Femur (tissue), 1 donor: ENCODE results near the gene GNAI3.

Experiments
- DNase-seq: peaks from one replicate; pipeline ENCODE4 v3.0.0-alpha.2; 2017

Gene GNAI3

DNA sequence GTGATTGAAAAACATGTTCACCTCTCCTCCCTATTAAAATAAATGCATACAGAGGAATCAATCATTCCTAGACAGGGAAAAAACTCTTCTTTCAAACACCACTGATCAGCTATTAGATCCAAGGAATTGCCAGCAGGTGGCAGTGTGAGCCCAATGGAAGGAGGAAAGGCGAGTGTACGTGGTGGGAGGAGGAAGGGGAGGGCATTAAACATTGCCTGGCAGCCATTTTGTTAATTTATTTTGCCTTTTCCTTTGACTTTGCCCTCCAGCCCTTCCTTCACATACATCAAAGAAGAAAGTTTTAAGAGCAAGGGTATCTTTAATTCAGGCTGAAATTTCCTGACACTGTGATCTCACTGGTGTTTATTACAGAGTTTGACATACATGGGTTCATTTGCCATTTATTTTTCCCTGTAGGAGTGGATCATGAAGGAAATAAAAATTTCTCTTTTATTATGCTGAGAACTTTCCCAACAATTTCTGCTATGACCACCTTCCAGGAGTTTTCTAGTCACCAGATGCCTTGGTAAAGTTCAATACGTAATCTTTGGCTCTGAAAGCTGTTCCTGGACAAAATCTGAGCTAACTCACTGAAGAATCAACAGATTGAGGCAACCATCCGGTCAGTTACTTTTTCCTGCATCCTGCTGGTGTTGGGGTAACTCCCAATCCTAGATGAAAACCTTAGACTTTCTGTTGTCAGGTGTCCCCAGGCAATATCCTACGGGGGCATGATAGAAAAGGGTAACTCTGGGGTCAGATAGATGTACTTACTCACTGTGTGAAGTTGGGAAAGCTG is 1.9 kb upstream of the GNAI3 start:
- DNase-seq = peak; percentile 92

DNA sequence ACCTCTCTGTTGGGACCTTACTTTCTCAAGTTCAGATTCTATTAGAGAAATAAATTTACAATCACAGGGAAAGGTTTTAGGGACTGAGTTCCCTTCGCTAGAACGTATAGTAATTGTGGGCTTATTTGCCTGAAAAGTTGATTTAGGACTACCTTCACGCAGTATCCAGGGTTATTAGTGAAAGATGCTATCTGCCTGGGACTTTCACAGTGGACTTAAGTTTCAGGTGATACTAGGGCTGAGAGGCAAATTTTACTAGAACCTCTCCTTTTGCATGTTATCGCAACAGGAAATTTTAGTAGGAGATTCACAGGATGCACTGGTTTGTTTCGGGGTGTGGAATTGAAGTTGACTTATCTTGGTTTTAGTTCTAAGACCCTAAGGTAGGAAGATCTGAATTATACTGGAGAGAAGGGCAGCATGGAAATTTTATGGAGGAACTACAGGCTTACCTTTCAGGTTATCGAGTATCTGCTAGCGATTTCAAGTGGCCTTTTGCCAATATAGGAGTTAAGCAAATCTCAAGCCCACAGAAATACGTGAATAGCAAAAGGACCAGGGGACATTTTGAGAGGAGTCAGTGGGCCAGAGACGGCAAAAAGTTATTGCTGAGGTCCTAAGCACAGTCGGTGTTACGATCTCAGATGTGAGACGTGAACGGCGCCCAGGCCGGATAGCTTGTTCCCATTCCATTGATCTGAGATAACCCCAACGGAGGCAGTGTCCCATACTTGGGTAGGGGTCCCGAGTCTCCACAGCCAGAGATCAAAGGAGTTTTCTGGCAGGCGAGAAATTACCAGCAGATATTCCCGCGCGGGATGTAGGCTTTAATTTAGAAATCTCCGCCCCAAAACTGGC is 723 bp upstream of the GNAI3 start:
- no peak for DNase-seq

DNA sequence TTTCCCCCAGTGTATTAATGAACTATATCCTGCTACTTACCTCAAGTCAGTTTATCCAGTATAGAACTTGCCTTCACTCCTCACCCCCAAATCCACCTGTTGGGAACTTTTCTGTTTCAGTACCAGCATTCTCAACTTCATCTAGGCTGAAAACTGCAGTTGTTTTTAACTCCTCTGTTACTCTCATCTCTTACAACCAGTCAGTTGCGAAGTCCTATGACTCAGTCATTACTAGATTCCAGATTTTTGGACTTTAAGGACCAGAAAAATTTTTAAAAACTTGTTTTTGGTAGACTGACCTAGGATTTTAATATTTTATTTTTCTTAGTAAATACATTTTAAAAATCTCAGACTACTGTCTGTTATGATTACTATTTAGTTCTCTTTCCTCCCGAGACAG is 8.1 kb downstream of the GNAI3 start:
- DNase-seq = no peak

DNA sequence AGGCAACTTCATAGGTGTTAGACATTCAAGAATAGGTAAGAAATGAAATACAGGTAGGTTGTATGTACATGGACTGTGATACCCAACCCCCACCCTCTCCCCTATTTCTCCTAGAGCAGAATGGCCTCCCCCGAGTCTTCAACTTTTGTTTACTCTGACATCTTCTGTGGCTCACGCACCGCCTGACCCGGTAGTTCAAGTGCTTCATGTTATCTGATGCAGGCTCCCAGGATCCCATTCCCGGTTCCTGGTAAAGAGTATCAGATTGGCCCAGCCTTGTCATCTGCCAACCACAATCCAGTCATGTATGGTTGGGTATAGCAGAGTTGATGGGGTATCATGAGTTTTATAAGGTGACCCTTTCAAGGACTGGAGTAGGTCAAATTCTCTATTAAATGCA is 9.1 kb downstream of the GNAI3 start:
- no peak for DNase-seq

DNA sequence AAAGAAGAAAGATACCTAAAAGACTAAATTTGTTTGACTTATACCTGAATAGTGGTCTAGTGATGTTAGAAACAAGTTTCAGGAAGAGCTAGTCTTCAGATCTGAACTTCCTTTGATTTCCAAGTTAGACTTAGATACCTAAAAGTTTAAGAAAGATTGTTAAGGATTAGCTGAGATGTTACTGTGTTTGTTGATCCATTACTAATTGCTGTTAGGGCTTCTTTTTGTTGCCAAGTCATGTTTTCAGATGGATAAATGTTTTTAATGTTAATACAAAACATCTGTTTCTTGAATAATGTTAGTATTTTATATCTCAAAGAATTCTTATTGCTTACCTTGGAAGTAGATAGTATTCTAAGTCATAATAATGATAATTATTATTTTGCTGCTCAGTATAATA is 11.6 kb downstream of the GNAI3 start:
- no peak for DNase-seq

DNA sequence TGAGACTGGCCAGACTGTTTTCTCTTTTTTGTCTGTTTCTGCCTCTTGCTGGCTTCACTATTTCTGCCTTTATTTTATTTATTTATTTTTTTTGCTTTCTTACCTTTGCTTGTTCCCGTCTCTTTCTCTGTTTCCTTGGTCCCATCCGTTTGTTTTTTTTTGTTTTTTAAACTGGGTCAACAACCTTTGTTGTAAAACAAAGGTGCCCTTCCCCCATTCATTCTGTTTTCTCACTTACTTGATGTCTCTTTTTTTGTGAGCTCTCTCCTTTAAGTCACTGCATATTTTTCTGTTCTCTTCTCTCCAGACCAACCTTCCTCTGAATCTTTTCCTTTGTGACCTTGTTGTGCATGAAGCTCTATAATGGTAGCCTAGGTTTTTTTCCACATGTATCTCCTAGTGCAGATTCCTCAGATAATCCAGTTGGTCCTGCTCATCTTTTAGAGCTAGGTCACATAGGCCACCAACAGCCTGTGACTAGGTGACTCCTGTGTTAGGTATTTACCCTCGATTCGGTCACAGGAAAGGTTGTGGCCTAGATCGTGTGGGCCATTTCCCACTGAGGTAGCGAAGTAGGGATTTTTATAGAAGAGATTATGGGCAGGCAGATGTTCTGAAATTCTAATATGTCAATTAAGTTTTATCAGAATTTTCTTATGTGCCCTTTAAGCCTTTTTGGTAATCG is 15.9 kb downstream of the GNAI3 start:
- no peak for DNase-seq

DNA sequence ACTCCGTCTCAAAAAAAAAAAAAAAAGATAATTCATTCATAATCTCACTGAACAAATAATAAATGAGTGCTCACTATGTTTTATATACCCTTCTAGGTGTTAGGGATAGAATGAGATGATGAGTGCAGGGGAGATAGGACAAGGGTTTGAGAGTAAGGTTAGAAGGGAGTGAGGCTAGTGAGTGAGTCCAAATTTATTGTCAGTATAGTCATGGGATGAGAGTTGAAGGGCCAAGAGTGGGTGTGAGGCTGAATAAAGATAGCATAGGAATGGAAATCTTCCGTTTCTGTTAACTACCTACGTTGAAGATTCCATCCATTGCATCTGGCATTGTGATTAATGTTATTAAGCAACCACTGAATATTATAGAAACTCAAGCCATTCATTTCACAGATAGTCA is 16.8 kb downstream of the GNAI3 start:
- no peak for DNase-seq

DNA sequence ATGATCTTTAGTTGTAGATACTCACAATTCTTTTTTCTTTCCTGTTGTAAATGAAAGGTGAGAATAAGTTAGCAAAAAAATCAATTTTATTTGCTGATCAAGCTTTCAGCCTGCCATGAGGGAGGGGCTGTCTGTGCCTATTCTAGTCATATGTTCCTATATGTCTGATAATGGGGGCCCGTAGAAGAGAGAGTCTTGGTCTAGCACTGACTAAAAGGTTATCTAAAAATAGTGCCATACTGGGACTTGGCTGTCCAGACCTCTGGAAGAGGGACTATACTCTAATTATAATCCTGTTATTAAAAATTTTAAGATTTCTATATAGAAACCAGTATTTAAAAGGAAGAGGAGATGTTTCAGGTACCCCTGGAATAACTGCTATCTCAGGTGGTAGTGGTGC is 18.6 kb downstream of the GNAI3 start:
- DNase-seq = no peak

DNA sequence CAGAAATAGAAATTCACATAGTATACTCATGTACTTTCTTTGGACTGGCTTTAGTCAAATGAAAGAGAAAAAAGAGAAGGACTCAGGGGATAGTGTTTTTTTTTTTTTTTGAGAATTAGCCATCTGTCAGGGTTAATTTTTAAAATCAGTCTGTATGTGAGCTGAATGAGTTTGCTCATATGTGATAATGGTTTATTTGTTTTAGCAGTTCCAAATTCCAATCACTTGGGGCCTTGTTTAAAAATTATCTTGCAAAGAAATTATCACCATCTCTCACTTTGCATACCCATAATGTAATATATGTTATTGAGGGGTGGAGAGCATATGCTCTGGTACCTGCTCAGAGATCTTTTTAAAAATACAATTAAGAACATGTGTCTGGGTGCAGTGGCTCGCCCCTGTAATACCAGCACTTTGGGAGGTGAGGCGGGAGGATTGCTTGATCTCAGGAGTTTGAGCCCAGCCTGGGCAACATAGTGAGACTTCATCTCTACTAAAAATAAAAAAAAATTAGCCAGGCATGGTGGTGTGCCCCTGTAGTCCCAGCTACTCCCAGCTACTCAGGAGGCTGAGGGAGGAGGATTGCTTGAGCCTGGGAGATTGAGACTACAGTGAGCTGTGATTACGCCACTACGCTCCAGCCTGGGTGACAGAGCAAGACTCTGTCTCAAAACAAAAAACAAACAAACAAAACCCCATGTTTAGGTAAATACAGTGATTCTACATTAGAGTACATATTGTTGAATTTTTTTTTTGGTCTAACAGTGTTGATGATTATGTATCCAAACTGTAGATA is 19.7 kb downstream of the GNAI3 start:
- no peak for DNase-seq

DNA sequence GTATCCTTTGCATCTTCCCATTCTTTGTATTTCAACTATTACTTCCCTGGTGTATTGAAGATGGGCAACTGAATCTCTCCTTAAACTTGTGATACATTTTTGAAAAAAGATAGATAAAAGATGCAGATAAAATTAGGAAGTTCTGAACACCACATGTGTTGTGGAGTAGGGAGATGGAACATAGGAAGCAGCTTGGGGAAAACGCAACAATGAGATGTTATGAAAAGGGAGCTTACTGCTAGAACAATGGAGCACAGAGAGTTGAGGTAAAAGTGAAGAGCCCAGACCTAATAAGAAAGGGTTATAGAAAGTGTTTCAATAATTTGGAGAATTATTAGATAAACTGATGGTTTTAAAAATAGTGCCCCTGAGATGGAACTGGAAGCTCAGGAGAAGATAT is 20.9 kb downstream of the GNAI3 start:
- no peak for DNase-seq

DNA sequence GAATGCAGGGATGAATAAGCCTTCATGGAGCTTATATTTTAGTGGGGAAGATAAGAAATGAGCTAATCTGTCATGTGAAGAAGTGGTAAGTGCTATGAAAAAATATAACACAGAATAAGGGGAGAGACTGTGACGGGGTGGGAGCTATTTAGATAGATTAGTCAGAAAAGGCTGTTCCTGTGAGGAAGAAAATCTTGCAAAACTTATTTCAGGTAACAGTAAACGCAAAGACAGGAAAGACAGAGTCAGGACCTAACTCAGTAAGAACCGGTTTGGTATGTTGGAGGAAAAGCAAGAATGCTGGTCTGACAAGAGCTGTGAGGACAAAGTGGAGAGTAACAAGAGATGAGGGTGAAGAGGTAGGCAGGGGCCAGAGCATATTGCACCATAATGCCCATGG is 22.0 kb downstream of the GNAI3 start:
- no peak for DNase-seq

DNA sequence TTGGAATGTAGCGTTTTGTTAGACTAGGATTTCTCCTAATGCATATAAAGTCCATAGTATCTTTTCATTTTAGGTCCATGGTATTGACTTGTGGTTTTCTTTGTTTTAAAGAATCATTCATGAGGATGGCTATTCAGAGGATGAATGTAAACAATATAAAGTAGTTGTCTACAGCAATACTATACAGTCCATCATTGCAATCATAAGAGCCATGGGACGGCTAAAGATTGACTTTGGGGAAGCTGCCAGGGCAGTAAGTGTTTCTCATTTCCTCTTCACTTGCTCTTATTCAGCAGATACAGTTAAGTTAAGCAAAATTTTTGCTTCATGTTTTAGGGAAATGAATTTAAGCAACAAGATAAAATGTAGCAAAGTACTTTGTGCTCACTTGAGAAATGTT is 25.4 kb downstream of the GNAI3 start:
- no peak for DNase-seq

DNA sequence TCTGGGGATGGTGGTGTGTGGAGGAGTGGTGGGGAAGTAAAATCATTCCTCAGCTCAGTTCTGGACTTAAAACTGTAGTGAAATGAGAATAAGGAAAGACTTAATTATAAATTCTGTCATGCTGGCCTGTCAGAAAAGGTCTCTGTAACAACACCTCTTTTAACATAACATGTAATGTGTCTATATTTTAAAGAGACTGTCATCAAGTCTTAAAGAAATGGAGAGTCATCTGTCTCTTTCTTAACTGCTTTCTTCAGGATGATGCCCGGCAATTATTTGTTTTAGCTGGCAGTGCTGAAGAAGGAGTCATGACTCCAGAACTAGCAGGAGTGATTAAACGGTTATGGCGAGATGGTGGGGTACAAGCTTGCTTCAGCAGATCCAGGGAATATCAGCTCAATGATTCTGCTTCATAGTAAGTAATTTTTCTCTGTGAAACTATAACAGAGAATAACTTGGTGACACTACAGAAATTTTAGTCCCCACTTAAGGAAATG is 30.6 kb downstream of the GNAI3 start:
- DNase-seq = no peak

DNA sequence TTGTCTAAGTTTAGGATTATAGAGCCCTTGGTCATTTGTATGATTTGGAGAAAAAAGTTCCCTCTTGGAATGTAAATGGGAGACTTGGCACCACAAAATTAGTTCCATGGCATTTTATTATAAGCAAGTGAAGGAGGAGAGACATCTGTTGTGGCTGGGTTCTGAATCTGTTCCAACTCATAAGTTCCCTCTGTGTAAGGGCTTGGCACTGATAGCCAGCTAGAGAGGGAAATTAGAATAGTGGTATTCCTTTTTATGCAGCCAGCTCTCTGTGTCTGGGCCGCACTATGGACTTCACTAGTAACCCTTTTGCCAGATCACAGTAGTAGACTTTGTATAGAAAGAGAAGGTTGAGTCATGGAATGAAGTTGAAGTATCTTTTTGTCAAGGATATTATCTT is 31.1 kb downstream of the GNAI3 start:
- DNase-seq = peak; percentile 29

DNA sequence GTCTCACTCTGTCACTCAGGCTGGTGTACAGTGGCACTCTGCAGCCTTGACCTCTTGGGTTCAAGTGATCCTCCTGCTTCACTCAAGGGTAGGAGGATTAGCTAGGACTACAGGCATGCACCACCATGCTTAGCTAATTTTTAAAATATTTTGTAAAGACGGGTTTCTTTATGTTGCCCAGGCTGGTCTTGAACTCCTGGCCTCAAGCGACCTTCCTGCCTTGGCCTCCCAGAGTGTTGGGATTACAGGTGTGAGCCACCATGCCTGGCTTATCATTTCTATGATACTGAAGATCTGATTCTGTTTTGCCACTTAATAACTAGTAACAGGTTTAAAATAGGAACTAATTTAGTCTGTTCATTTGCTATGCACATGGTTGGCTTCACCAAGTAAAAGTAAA is 33.6 kb downstream of the GNAI3 start:
- no peak for DNase-seq

DNA sequence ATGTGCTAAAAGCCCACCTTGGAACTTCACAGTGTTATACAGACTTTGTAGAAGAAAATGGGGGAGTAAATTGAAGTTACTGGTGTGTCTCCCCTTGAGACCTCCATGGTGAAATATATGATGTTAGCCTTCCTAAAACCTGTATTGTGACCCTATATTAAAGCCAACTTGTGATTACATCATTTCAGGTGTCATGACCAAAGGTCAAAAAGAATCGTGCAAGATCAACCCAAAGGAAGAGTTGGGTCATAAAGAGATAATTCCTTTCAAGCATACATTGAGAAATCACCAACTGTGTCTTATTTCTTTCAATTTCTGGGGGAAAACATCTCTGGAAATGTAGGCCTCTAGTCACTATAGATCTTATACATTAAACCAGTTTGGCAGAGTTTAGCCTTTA is 36.4 kb downstream of the GNAI3 start:
- no peak for DNase-seq

DNA sequence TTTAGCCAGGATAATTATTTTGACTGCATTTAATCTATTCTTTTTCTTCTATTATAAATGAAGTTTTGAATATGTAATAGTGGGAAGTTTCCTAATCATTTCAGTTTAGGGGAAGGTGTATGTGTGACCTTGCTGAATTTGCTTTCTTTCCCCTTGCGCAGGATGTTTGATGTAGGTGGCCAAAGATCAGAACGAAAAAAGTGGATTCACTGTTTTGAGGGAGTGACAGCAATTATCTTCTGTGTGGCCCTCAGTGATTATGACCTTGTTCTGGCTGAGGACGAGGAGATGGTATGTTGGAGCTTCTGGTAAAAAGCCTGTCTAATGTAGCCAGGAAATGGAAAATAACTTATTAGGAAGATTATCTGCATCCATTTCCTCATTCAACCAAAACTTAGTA is 37.6 kb downstream of the GNAI3 start:
- DNase-seq = no peak

DNA sequence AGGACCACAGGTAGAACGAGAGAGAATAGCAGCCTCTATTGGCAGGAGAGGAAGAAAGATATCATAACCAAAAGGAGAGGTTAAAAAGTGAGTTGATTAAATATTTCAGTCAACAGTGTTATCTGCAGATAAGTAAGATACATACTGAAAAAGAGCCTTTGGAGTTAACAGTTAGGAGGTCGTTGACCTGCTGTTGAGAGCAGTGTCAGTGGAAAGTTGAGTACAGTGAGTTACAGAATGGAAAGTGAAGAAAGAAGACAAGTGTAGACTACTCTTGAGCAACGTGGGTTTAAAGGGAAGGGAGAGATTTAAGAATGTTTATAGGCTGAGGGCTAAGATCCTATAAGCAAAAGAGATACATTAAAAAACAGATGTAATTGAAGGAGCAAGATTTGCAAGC is 40.8 kb downstream of the GNAI3 start:
- DNase-seq = no peak

DNA sequence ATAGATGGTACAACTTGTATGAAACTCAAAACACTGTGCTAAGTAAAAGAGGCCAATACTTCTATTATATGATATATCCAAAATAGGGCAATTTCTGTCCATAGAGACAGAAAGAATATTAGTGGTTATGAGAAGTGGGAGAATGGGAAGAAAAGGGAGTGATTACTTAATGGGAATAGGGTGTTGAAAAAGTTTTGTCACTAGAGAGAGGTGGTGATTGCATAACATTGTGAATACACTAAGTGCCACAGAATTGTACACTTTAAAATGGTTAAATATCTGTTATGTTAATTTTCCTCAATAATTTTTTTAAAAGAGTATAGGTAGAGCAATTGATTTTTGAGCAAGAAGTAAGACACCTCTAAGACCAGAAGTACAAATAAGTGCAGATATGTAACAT is 41.3 kb downstream of the GNAI3 start:
- no peak for DNase-seq

DNA sequence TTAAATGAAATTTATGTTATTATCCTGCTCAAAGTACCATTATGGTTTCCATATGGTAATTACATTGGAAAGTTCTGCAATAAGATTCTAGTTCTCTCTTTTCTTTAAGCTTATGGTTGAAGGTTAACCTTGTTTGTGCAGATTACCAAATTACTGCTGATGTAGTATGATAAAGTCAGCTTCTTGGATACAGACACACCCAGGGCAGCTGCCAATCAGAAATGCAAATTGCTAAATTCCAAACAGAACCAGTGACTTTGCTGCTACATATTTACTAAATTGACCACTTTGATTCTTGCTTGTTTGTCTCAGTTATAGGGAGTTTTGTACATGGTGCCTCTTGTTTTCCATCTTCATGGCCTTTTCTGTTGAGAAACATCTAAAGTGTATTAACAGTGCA is 44.5 kb downstream of the GNAI3 start:
- DNase-seq = no peak

DNA sequence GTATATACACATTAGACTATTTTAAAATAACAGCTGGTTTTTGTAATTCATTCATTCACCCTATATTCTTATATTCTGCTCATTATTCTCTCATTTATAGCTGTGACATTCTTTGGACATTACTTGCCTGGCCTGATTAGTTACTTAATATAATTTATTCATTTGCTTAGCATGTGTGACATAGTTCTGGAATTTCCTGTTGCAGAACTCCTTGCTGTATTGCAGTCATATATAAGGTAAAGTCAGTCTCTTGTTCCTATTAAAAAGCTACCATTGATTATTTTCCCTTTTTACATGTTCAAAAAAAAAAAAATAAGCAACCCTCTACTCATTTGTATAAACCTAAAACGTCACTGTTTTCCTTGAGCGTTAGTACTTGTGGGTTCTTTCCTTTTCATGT is 47.1 kb downstream of the GNAI3 start:
- no peak for DNase-seq

DNA sequence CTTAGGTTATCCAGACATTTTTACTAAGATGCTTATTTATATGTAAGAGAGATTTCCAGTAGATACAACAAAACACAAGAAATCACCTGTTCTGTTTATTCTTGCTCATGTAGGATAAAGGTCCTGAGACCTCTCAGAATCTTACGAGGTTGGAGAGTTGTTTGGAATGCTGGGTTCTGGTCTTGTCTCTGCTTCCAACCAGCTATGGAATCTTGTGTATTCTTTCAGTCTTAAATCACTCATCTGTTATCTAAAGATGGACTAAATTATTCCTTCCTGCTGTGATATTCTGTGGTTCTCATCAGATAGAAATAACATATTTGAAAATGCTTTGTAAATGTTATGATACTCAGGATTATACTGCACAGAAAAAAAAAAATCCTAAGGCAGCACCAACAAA is 49.7 kb downstream of the GNAI3 start:
- DNase-seq = no peak

DNA sequence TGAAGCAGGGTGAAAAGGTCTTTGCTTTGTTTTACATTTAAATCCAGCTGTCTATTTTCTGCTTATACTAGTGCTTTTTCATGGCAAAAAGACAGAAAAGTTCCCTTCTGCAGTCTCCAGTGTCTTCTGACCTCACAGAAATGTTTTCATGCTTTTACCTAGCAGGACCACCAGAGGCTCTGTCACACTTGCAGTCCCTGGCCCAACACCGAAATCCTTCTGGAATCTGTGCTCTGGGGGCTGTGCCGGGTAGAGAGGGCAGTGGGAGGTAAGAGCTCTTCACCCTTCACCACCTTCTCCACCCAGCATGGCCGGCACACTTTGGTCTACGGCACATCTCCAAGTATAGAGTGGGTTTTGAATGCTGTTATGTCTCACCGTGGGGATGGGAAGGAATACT is 50.2 kb downstream of the GNAI3 start:
- DNase-seq = no peak
